ENCODE data around the gene SREBF2. TPM values are rescaled to one million over a fixed set of nuclear protein-coding genes. Genes with fewer than 3 reads are reported as not detected.

Gene SREBF2
- total and polyA plus RNA-seq, 2 of the 13 experiments (the other 11 are each of a cell fraction or from before 2014, with no cell fraction given) = 53.8 to 72.6 TPM

- peak; percentile 95 for TF ChIP-seq ZNF761 (CRISPR knock-in tag; conservative IDR thresholded peaks at IDR 0.05)
- TF ChIP-seq BRF2 (CRISPR knock-in tag; IDR thresholded peaks at IDR 0.05) = peak; percentile 94
- TF ChIP-seq NR2C2 (CRISPR knock-in tag; IDR thresholded peaks at IDR 0.05; ENCODE audit: borderline replicate concordance) = peak; percentile 57; the same call in 1 of the 2 replicates
- TF ChIP-seq PLSCR1 (CRISPR knock-in tag; IDR thresholded peaks at IDR 0.05; ENCODE audit: borderline replicate concordance) = no peak
- TF ChIP-seq PAX8 (CRISPR knock-in tag; IDR thresholded peaks at IDR 0.05; ENCODE audit: borderline replicate concordance) = peak; percentile 96
- TF ChIP-seq RARG (CRISPR knock-in tag; IDR thresholded peaks at IDR 0.05; ENCODE audit: low read depth) = peak; percentile 88; the same call in 1 of the 2 replicates
- no peak for TF ChIP-seq HMGA1 (CRISPR knock-in tag; conservative IDR thresholded peaks at IDR 0.05)
- no peak; the same call in 1 of the 2 replicates for TF ChIP-seq HNF4A (CRISPR knock-in tag; IDR thresholded peaks at IDR 0.05)
- TF ChIP-seq KLF12 (CRISPR knock-in tag; IDR thresholded peaks at IDR 0.05; ENCODE audit: borderline replicate concordance) = peak; percentile 84; the same call in 1 of the 2 replicates
- no peak for TF ChIP-seq ZNF17 (CRISPR knock-in tag; IDR thresholded peaks at IDR 0.05)
- TF ChIP-seq TEAD2 (CRISPR knock-in tag; IDR thresholded peaks at IDR 0.05) = no peak
- TF ChIP-seq ZNF263 (CRISPR knock-in tag; IDR thresholded peaks at IDR 0.05) = peak; percentile 63
- TF ChIP-seq GTF3A (CRISPR knock-in tag; conservative IDR thresholded peaks at IDR 0.05) = 0 out of 2 replicates have a peak, but pooled peaks have one; percentile 44
- TF ChIP-seq SCMH1 (CRISPR knock-in tag; IDR thresholded peaks at IDR 0.05; ENCODE audit: borderline replicate concordance) = no peak
- TF ChIP-seq ZGPAT (CRISPR knock-in tag; IDR thresholded peaks at IDR 0.05) = peak; percentile 65; the same call in 1 of the 2 replicates
- no peak for TF ChIP-seq SP1 (IDR thresholded peaks at IDR 0.05)
- peak; percentile 83 for TF ChIP-seq SP1 (CRISPR knock-in tag; IDR thresholded peaks at IDR 0.05)
- no peak for TF ChIP-seq ARID3A (IDR thresholded peaks at IDR 0.05; ENCODE audit: low read depth, low read length)
- no peak for TF ChIP-seq HNF1A (IDR thresholded peaks at IDR 0.05; ENCODE audit: low read depth)
- TF ChIP-seq HNF1A (CRISPR knock-in tag; IDR thresholded peaks at IDR 0.05; ENCODE audit: borderline replicate concordance) = peak; percentile 61; the same call in 1 of the 2 replicates
- 0 out of 2 replicates have a peak, but pooled peaks have one; percentile 28 for TF ChIP-seq XBP1 (CRISPR knock-in tag; IDR thresholded peaks at IDR 0.05)
These were observed 113.9 kb downstream of the SREBF2 start, which contains the start of gene CENPM (continued) for GRCh38 chr22:41946629-41947423.

Data from HepG2 (cell line).